HEK293T (cell line): ENCODE results near the gene CEP85L.

Source experiments
- FOXK2 ChIP-seq: fragments of 450-650 bp; IDR thresholded peaks from 2 replicates; pipeline ENCODE4 v1.6.1; 2016; ENCODE audit warnings: mild to moderate bottlenecking
- PKNOX1 ChIP-seq: fragments of 450-650 bp; IDR thresholded peaks from 2 replicates; pipeline ENCODE4 v1.6.1; 2016
- SP1 ChIP-seq: fragments of 450-650 bp; IDR thresholded peaks from 2 replicates; pipeline ENCODE4 v1.6.1; 2017
- ZNF384 ChIP-seq: fragments of 450-650 bp; IDR thresholded peaks from 2 replicates; pipeline ENCODE4 v1.6.1; 2016

GRCh38 chr6:118473266-118473665, 178.1 kb downstream of the CEP85L start:
- TF ChIP-seq ZNF384 (no peak), SP1 (no peak), PKNOX1 (no peak), FOXK2 (no peak)
